Measurements from ENCODE around the gene IQCC.

DNA sequence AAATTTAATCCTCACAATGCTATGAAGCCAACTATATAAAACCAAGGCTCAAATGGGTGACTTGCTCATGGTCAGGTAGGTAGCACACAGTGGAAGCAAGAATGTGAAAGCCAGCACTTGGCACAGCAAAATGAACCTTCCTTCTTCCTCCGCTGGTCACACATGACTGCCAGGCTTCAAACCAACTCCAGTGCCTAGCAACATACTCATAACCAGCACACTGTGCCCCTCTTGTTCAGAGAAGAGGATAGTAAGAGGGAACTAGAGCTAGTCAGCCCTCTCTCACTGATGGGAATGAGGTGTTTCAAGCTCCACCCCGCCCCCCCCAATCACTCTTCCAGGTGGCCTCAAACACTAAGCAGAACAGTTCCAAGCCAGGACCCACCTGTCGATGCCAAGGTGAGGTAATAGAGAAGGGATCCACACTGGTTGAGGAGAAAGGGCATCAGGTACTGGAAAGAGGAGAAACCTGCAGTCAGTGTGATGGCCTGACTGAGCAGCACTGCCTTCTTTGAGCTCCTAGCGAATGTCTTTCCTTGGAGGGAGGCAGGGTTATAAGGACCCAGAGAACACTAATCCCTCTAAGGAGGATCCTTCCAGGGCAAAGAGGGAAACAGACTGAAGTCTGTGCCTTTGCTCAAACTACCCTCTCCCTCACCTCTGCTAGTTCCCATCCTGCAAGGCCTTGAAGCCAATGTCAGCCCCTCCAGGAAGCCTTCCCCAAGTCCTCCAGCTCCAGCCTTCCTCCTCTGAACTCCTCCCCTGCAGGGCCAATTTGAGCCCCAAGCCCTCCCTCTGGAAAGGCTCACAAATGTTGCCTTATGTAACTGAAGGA is 15.5 kb downstream of the IQCC start:
- TF ChIP-seq CTCF (IDR thresholded peaks at IDR 0.05; ENCODE audit: low read length) (no peak), EZH2 (IDR thresholded peaks at IDR 0.05; ENCODE audit: borderline replicate concordance, low read length) (no peak)
